Kidney (tissue), 14 donors: ENCODE data around the gene RYR3. TPM values are rescaled to one million over a fixed set of nuclear protein-coding genes. Genes with fewer than 3 reads are reported as not detected.

ENCODE experiments used
- DNase-seq, 5 donors: peaks; one replicate each; pipeline ENCODE4 v3.0.0-alpha.2; 2013 to 2020
- FAIRE-seq: peaks from 2 replicates; lab custom pipeline; 2012; peaks lifted over from hg19 to GRCh38; lab: Jason Lieb, UNC
- H3K27ac ChIP-seq, 2 donors: one replicate each; pipeline ENCODE4 v1.7.0; 2013; ENCODE audit warnings: low read depth in 2 of 2, low read length in 2 of 2, inconsistent platforms in 1 of 2
- H3K27me3 ChIP-seq: one replicate; pipeline ENCODE4 v1.7.1; 2013; ENCODE audit warnings: low read length, inconsistent platforms; ENCODE audit not compliant: control insufficient read depth, insufficient read depth
- H3K36me3 ChIP-seq, 3 donors: one replicate each; pipeline versions ENCODE4 v1.7.0 to v1.7.1; 2013; ENCODE audit warnings: low read length in 3 of 3, control low read depth in 1 of 3, inconsistent platforms in 1 of 3; ENCODE audit not compliant: insufficient read depth in 3 of 3, control insufficient read depth in 2 of 3
- H3K4me1 ChIP-seq, 3 donors: one replicate each; pipeline versions ENCODE4 v1.7.0 to v1.7.1; 2013; ENCODE audit warnings: low read length in 3 of 3, inconsistent platforms in 1 of 3, low read depth in 1 of 3; ENCODE audit not compliant: control insufficient read depth in 2 of 3, insufficient read depth in 2 of 3
- H3K4me3 ChIP-seq, 3 donors: one replicate each; pipeline versions ENCODE4 v1.7.0 to v1.8.1; 2013; ENCODE audit warnings: low read length in 3 of 3, control low read depth in 1 of 3, inconsistent platforms in 1 of 3
- H3K9ac ChIP-seq, 3 donors: one replicate each; pipeline versions ENCODE4 v1.7.0 to v1.7.1; 2013; ENCODE audit warnings: low read length in 3 of 3, control low read depth in 1 of 3, inconsistent platforms in 1 of 3
- H3K9me3 ChIP-seq, 3 donors: one replicate each; pipeline versions ENCODE4 v1.7.0 to v1.7.1; 2013; ENCODE audit warnings: low read length in 3 of 3, control low read depth in 1 of 3, inconsistent platforms in 1 of 3; ENCODE audit not compliant: control insufficient read depth in 2 of 3, insufficient read depth in 1 of 3
- intact Hi-C: fragments of 100-400 bp; cut with DNase I; formaldehyde crosslinking; loops from one replicate; pipeline ENCODE4 v1.11.1; 2022
- polyA plus RNA-seq: library from polyadenylated mRNA; stranded (reverse); fragments of 350-450 nt; fragmentation: Illumina TruSeq; extraction: RNeasy Lipid Tissue Mini Kit (QIAGEN cat#74804); gene quantifications from one replicate; pipeline ENCODE4 v1.2.3, GENCODE V29; 2014; ENCODE audit warnings: low read depth, low replicate concordance; ENCODE audit not compliant: insufficient read depth
- total RNA-seq: library from RNA; stranded (reverse); fragmentation: NEBNext Ultra II Directional; extraction: Animal tissue kit (Norgen Biotek cat#: 25700); gene quantifications from one replicate; pipeline ENCODE4 v1.2.1, GENCODE V29; 2021
- TF ChIP-seq, protein P1 (sequence below): IDR thresholded peaks from 3 replicates; pipeline ENCODE4 v1.5.1; 2012; ENCODE audit warnings: mild to moderate bottlenecking, moderate library complexity, borderline replicate concordance; ENCODE audit not compliant: insufficient read depth; ENCODE audit errors: extremely low read depth
- donor health status: control.
- donor health status: control.
- donor health status: control.
- donor health status: control.
- donor health status: control.
- donor health status: DM: yes; HTN: yes; CAD: no.
- donor health status: Normal renal cell carcinoma (clear cell type).

The RYR3 gene
- total and polyA plus RNA-seq, 2 donors from 2014 or later: 0.90 to 10.5 TPM

DNA sequence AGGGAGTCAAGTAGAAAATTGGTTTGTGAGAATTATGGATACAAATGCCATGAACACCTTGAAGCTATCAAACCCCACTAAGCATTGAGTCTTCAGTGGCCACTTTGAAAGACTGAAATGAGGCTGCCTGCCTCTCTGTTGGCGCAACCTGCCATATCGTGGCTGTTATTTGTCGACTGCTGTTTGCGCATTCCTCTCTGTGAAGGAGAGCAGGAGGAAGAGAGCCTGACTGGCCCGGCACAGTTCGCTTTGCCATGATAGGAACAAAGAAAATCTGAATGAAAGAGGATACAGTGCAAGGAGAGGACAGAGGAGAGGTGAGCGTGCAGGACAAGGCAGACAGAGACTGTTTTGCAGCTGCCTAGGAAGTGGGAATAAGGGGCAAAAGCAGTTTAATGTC lies 289.4 kb downstream of the RYR3 start:
- H3K4me1 ChIP-seq: no peaks in the 10 kb centered on the region
- H3K9me3 ChIP-seq: no peaks in the 10 kb centered on the region
- FAIRE-seq: no peak
- no peak overlapping the region for H3K9ac ChIP-seq
- DNase-seq: no peak
- H3K36me3 ChIP-seq: no peaks in the 10 kb centered on the region
- intact Hi-C loops: loop anchor here (10.0 kb wide), 1 partner anchor 65 kb away; no protein-coding TSS in a partner anchor
- H3K4me3 ChIP-seq: no peak overlapping the region
- TF ChIP-seq, protein P1, sequence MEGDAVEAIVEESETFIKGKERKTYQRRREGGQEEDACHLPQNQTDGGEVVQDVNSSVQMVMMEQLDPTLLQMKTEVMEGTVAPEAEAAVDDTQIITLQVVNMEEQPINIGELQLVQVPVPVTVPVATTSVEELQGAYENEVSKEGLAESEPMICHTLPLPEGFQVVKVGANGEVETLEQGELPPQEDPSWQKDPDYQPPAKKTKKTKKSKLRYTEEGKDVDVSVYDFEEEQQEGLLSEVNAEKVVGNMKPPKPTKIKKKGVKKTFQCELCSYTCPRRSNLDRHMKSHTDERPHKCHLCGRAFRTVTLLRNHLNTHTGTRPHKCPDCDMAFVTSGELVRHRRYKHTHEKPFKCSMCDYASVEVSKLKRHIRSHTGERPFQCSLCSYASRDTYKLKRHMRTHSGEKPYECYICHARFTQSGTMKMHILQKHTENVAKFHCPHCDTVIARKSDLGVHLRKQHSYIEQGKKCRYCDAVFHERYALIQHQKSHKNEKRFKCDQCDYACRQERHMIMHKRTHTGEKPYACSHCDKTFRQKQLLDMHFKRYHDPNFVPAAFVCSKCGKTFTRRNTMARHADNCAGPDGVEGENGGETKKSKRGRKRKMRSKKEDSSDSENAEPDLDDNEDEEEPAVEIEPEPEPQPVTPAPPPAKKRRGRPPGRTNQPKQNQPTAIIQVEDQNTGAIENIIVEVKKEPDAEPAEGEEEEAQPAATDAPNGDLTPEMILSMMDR: no peak
- no peaks in the 10 kb centered on the region for H3K27me3 ChIP-seq
- no peak overlapping the region for H3K27ac ChIP-seq

DNA sequence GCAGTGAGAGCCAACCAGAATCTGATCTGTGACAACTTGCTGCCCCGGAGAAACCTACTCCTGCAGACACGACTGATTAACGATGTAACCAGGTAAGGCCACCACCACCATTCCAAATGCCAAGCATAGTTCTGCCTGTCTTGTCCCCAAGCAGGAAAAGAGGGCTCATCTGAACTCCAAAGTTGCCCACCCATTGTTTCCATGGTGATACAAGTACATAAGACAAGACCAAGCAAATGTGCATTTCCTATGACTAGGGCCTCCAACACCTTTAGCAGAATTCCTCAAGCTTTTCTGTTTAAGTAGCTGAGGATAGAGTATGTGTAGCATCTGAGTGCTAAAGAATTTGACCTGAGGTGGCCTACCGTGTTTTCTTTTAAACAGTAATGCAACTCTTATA lies 290.7 kb downstream of the RYR3 start:
- no peak overlapping the region for H3K9ac ChIP-seq
- no peak for FAIRE-seq
- no peaks in the 10 kb centered on the region for H3K9me3 ChIP-seq
- H3K27ac ChIP-seq: no peak overlapping the region
- DNase-seq: peak in 1 of 5 donors; percentile 5
- intact Hi-C loops: loop anchor here (10.0 kb wide), 1 partner anchor 63 kb away; no protein-coding TSS in a partner anchor
- H3K27me3 ChIP-seq: no peaks in the 10 kb centered on the region
- no peak overlapping the region for H3K4me3 ChIP-seq
- TF ChIP-seq, protein P1: no peak
- H3K4me1 ChIP-seq: no peaks in the 10 kb centered on the region
- no peaks in the 10 kb centered on the region for H3K36me3 ChIP-seq

DNA sequence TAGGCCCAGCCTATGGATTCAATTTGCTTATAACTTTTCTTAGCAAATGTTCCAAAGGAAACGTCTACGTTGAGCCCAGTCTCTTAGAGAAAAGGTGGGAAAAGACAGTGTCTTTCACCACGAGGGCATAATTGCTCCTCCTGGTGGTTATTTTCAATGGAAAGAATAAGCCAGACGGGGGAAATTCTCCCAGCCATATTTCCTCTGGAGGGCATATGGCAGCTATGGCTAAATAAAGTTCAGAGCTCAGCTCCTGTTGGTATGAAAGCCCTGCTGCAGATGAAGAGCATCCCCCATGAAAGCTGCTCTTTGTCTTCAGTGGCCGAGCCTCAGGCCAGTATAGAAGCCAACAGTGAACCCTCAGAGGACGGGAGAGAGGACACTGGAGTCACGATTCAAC lies 297.9 kb downstream of the RYR3 start:
- Histone ChIP-seq H3K4me1 (no peaks in the 10 kb centered on the region), H3K9ac (no peak overlapping the region), H3K36me3 (no peaks in the 10 kb centered on the region), H3K9me3 (no peaks in the 10 kb centered on the region), H3K27ac (no peak overlapping the region), H3K4me3 (no peak overlapping the region), H3K27me3 (no peaks in the 10 kb centered on the region)
- peak in 2 of 5 donors; percentile 8 to 29 for DNase-seq
- no peak for FAIRE-seq
- intact Hi-C loops: loop anchor here (10.0 kb wide), 1 partner anchor 56 kb away; no protein-coding TSS in a partner anchor
- TF ChIP-seq, protein P1: peak; percentile 27
